Activated CD4-positive, alpha-beta T cell treated with anti-CD3 and anti-CD28 coated beads, Interleukin-2, amount 50 U/mL, for 4 hours (primary cell): ENCODE results near the gene ZSCAN30.
A peak's percentile ranks its signal among the peaks of the same experiment; 100 is the strongest.

Source experiments
- DNase-seq, 2 experiments: peaks; one replicate each; pipeline ENCODE4 v3.0.0-alpha.2; 2020

Gene ZSCAN30

GRCh38 chr18:35290094-35290735, at the start of gene ZSCAN30:
TSS of gene ZSCAN30 (minus strand) at chr18:35290229. CDS start at chr18:35264352, 25,877 bp downstream.
- peak; percentile 94 to 97 for DNase-seq

DNA sequence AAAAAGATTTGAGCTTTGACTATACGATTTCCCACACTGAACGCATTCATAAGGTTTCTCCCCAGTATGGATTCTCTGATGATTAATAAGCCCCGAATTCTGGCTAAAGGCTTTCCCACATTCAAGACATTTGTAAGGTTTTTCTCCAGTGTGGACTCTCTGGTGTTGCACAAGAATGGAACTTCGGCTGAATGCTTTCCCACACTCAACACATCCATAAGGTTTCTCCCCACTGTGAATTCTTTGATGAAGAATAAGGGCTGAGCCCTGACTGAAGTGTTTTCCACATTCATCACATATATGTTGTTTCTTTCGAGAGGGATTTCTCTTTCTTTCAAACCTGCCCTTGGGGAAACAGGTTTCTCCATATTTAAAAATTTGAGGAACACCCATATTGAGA, 47.3 kb upstream of the ZSCAN30 start:
- no peak for DNase-seq

- no peak for DNase-seq
Measured at GRCh38 chr18:35335866-35336265, 45.8 kb upstream of the ZSCAN30 start.

DNA sequence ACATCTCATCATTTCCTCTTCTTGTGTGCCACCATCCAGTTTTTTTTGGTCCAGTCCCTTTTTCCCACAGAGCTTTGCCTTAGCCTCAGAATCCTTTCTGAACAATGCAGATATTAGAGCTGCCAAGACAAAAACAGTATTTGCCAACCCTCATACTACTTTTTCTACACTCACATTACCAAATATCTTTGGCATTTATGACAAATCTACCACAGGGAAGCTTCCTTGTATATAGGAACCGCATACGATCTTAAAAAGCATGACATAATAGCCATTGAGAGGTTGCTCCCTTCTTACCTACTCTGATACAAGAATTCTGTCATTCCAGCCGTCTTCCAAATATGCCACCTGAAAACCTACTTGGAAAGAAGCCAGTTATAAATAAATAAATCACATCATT, 44.8 kb upstream of the ZSCAN30 start:
- DNase-seq: no peak

- no peak for DNase-seq
Measured at GRCh38 chr18:35334212-35334611, 44.2 kb upstream of the ZSCAN30 start.

- no peak for DNase-seq
Measured at GRCh38 chr18:35331367-35332087, 41.5 kb upstream of the ZSCAN30 start.

GRCh38 chr18:35328868-35329267, 38.8 kb upstream of the ZSCAN30 start:
- DNase-seq: no peak

DNA sequence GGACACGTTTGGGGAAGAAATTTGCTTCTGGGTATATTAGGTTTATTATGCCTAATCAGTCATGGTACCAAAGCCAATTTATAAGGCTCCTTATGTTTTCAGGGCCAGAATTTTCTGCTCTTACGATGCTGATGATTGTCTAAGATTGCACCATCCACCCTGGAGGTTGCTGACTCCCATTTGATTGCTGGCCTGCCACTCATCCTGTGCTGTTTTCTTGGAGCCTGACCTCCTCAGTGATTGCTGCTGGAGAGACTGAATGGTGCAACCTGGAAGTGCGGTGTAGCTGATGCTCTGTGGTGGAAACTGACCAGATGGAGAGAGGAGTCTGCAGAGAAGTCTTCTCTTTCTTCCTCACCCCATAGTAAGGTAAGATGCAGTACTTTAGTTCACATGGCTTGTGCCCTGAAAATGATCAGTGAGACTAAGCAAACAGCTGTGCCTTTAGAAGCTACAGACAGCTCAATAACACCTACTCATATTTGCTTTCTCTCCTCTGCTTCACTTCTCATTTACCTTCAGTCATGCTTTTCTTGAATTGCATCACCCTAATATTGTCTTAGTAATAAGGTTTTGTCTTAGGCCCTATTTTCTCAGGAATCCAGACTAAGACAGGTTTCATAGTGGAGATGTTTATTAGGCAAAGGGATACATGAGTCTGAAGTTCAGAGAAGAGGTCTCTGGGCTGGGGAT, 36.8 kb upstream of the ZSCAN30 start:
- DNase-seq: no peak

DNA sequence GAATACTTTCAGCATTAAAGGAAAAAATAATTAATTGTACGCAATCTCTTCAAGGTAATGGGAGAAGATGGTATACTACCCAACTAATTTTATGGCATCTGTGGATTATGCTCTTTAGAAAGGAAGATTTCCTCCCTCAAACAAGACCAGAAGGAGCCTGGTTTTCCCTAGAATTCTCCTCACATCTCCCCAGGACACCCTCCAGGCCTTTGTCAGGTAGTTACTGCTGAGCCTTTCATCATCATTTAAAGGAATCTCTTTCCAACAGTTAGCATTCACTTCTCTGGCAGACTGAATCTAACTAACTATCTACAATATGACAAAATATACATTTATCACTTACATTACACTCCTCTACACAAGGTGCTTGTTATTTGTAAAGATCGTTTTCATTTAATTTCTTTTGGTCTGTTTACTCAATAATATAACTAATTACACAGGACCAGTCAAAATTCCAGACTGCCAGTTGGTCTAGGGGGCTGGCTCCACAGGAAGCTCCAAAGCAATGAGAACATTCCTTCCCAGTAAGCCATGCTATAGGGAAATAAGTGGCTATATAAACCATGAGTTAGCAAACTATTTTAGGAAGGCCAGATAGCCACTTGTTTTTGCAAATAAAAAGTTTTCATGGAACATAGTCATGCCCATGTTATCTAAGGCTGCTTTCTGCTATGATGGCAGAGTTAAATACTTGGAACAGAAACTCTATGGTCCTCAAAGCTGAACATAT, 35.1 kb upstream of the ZSCAN30 start:
- DNase-seq: no peak

- DNase-seq: no peak
Measured at GRCh38 chr18:35322486-35323458, 32.7 kb upstream of the ZSCAN30 start.

GRCh38 chr18:35311496-35311895, 21.5 kb upstream of the ZSCAN30 start:
- no peak for DNase-seq

DNA sequence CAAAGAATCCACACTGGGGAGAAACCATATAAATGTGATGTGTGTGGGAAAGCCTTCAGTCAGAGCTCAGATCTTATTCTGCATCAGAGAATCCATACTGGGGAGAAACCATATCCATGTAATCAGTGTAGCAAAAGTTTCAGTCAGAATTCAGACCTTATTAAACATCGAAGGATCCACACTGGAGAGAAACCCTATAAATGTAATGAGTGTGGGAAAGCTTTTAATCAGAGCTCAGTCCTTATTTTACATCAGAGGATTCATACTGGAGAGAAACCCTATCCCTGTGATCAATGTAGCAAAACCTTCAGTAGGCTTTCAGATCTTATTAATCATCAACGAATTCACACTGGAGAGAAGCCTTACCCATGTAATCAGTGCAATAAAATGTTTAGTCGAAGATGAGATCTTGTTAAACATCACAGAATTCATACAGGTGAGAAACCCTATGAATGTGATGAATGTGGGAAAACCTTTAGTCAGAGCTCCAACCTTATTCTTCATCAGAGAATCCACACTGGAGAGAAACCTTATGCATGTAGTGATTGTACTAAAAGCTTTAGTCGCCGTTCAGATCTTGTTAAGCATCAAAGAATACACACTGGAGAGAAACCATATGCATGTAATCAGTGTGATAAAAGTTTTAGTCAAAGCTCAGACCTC, 16.7 kb upstream of the ZSCAN30 start:
- DNase-seq: no peak

- DNase-seq: no peak
Measured at GRCh38 chr18:35303610-35304009, 13.6 kb upstream of the ZSCAN30 start.

DNA sequence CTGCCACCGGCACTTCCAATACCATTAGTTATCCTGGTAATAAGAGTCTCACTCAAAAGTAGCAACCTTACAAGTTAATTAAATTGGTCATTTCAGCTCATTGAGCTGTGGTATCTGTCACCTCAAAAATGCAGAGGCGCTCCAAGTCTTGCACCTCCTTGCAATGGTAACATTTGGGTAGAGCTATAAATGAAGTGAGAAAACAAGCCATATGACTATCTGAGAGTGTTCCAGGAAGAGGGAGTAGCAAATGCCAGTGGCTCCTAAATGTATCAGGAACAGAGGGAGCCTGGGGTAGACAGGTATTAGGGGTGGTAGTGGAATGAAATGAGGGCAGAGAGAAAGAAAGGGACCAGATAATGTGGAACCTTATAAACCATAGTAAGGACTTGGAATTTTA, 6.0 kb upstream of the ZSCAN30 start:
- DNase-seq: no peak

- no peak for DNase-seq
Measured at GRCh38 chr18:35291166-35291565, 1.1 kb upstream of the ZSCAN30 start.

DNA sequence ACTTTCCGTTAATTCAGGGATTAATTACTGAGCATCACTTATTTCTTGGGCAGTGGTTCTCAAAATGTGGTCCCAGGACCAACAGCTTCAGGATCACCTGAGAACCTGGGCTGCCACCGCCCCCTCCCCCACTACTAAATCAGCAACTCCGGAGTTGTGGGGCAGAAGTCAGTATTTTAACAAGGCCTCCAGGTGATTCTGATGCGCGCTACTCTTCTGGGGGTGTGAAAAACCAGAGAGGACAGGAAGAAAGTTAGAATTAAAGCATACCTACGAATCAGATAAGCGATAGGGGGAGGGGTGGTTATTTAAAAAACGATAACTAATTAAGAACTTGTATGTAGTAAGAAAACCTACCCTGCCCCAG, 319 bp downstream of the ZSCAN30 start:
- peak; percentile 14 to 18 for DNase-seq

- no peak for DNase-seq
Measured at GRCh38 chr18:35289293-35289692, 736 bp downstream of the ZSCAN30 start.

DNA sequence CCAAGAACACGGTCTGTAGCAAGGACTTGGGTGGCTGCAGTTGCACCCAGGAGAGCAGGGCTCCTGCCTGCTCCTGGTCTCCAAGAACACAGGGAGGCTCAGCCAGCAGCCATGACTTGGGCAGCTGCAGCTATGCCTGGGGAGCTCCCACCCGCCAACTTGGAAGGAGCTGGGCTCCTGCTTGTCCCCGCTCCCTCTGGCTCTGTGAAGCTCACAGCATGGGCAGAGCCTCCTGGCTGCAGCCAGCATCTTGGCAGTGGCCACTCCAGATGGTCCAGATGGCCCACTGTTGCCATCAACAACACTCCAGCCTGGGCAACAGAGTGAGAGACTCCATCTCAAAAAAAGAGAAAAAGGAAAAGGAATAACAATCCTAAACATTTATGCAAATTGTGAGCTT, 5.2 kb downstream of the ZSCAN30 start:
- no peak for DNase-seq

- no peak for DNase-seq
Measured at GRCh38 chr18:35283923-35284794, 5.9 kb downstream of the ZSCAN30 start.

GRCh38 chr18:35282353-35282752, 7.7 kb downstream of the ZSCAN30 start:
- DNase-seq: no peak

DNA sequence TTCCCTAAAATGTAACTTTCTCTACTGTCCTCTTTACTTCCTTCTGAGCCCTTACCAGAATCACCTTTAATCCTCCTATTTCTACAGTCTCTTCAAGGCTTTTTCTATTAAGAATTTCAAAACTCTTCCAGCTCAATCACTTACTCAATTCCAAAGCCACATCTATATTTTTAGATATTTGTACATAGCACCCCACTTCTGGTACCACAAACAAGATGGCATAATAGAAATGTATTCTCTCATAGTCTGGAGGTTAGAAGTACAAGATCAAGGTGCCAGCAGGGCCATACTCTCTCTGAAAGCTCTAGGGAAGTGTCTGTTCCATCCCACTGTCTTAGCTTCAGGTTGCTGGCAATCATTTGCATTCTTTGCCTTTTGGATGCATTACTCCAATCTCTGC, 11.1 kb downstream of the ZSCAN30 start:
- DNase-seq: no peak
